ENCODE measurements around the gene C7orf57.

GRCh38 chr7:48025624-48026023 lies 9.7 kb upstream of the C7orf57 start:
- TF ChIP-seq CTCF (IDR thresholded peaks at IDR 0.05; ENCODE audit: extremely low read depth in 1 of 2, insufficient read depth in 1 of 2, low read depth in 1 of 2, low read length in 2 of 2) (no peak), POLR2AphosphoS5 (IDR thresholded peaks at IDR 0.05; ENCODE audit: insufficient read depth, low read depth, low read length) (no peak), EZH2 (IDR thresholded peaks at IDR 0.05; ENCODE audit: borderline replicate concordance, low read depth, low read length, severe bottlenecking) (no peak), POLR2A (IDR thresholded peaks at IDR 0.05; ENCODE audit: low read depth, low read length) (no peak), GATA2 (IDR thresholded peaks at IDR 0.05; ENCODE audit: insufficient read depth, insufficient read length, low read depth, low read length) (no peak)
